ENCODE results near the gene FBXO36. TPM values are rescaled to one million over a fixed set of nuclear protein-coding genes. Genes with fewer than 3 reads are reported as not detected.

Gene FBXO36
- total RNA-seq, 2 donors from 2014 or later = 5.6 to 8.4 TPM

GRCh38 chr2:230050136-230050535, 127.8 kb downstream of the FBXO36 start:
- 53% methylated on average over 3 of the region's 3 CpGs for WGBS
- Histone ChIP-seq H3K4me1 (replicated peaks) (peaks cover 6% of the 10 kb centered on the region), H3K4me3 (no peak overlapping the region), H3K9me3 (no peaks in the 10 kb centered on the region), H3K27ac (peak overlapping the region in 1 of 2 donors; percentile 22), H3K36me3 (no peaks in the 10 kb centered on the region), H3K27me3 (replicated peaks; ENCODE audit: insufficient read depth) (no peaks in the 10 kb centered on the region)
- intact Hi-C loops (cut with DNase I) = no loop called here
- DNase-seq (ENCODE audit: low spot score) = peak; percentile 57
- TF ChIP-seq POLR2AphosphoS5 (IDR thresholded peaks at IDR 0.05) (no peak), CTCF (IDR thresholded peaks at IDR 0.05) (no peak), POLR2A (IDR thresholded peaks at IDR 0.05) (no peak)

- Histone ChIP-seq H3K9me3 (no peaks in the 10 kb centered on the region), H3K36me3 (no peaks in the 10 kb centered on the region), H3K4me1 (replicated peaks) (peaks cover 6% of the 10 kb centered on the region), H3K4me3 (no peak overlapping the region), H3K27me3 (replicated peaks; ENCODE audit: insufficient read depth) (no peaks in the 10 kb centered on the region), H3K27ac (no peak overlapping the region)
- no peak for TF ChIP-seq POLR2AphosphoS5 (IDR thresholded peaks at IDR 0.05)
- TF ChIP-seq CTCF (IDR thresholded peaks at IDR 0.05) = no peak
- no peak for TF ChIP-seq POLR2A (IDR thresholded peaks at IDR 0.05)
- no peak for DNase-seq (ENCODE audit: low spot score)
- intact Hi-C loops (cut with DNase I) = no loop called here
- WGBS = 75% methylated on average over 2 of the region's 2 CpGs
Observed at GRCh38 chr2:230052299-230052698, 130.0 kb downstream of the FBXO36 start.

- H3K4me1 ChIP-seq (replicated peaks) = peaks cover 6% of the 10 kb centered on the region
- no peaks in the 10 kb centered on the region for H3K27me3 ChIP-seq (replicated peaks; ENCODE audit: insufficient read depth)
- no peaks in the 10 kb centered on the region for H3K9me3 ChIP-seq
- no peak for DNase-seq (ENCODE audit: low spot score)
- WGBS = 49% methylated on average over 2 of the region's 2 CpGs
- H3K4me3 ChIP-seq = no peak overlapping the region
- intact Hi-C loops (cut with DNase I) = no loop called here
- H3K36me3 ChIP-seq = no peaks in the 10 kb centered on the region
- H3K27ac ChIP-seq = no peak overlapping the region
- TF ChIP-seq POLR2A (IDR thresholded peaks at IDR 0.05) = no peak
- peak; percentile 13 for TF ChIP-seq POLR2AphosphoS5 (IDR thresholded peaks at IDR 0.05)
Observed at GRCh38 chr2:230053753-230054478, 131.6 kb downstream of the FBXO36 start.

GRCh38 chr2:230060672-230061293, 138.5 kb downstream of the FBXO36 start:
- Histone ChIP-seq H3K36me3 (no peaks in the 10 kb centered on the region), H3K4me1 (replicated peaks) (no peaks in the 10 kb centered on the region), H3K4me3 (no peak overlapping the region), H3K27ac (no peak overlapping the region), H3K9me3 (no peaks in the 10 kb centered on the region), H3K27me3 (replicated peaks; ENCODE audit: insufficient read depth) (no peaks in the 10 kb centered on the region)
- TF ChIP-seq CTCF (IDR thresholded peaks at IDR 0.05) (no peak), POLR2AphosphoS5 (IDR thresholded peaks at IDR 0.05) (no peak), POLR2A (IDR thresholded peaks at IDR 0.05) (no peak)
- intact Hi-C loops (cut with DNase I) = no loop called here
- WGBS = 87% methylated on average over 3 of the region's 3 CpGs
- DNase-seq (ENCODE audit: low spot score) = no peak

Small RNAs within 50 kb of the gene (small RNA-seq; reads per million reads assigned to genes)
- gene RNU6-1027P = 0 reads per million in 2 donors
- 0 reads per million in 2 donors for gene RNU6-613P
- gene RNU6-964P = 0 reads per million in 2 donors
- gene RNY4P19 = 0 reads per million in 2 donors

Other genes starting within 250 kb of the FBXO36 start
- 1 to 10 TPM; 2.6 to 6.0 TPM for gene DNER, start 207.9 kb upstream of the FBXO36 start, total RNA-seq
- 100 to 1,000 TPM; 182 to 289 TPM for gene TRIP12, start 494 bp upstream of the FBXO36 start, total RNA-seq
- 10 to 100 TPM in 1 of 2 donors, 1 to 10 TPM in 1; 3.2 to 14.7 TPM for gene SLC16A14, start 146.4 kb downstream of the FBXO36 start, total RNA-seq

All from prostate gland (tissue), 2 donors.